Measurements from ENCODE around the gene MERTK.
"Not testable (repeated sequence)": the region's sequence is repeated elsewhere in the genome, so short reads cannot be mapped to it uniquely, and the experiment has no call there.

The MERTK gene

GRCh38 chr2:112050316-112050715 is 151.9 kb downstream of the MERTK start:
- H3K9me3 Mint-ChIP-seq, result peaks cover 0 to under 1% of the 10 kb centered on the region in 2 donors
- peaks cover 0 to 4% of the 10 kb centered on the region in 2 donors for H3K36me3 Mint-ChIP-seq
- H3K27ac Mint-ChIP-seq, result no peak overlapping the region
- H3K4me1 Mint-ChIP-seq, result peaks cover 0 to 5% of the 10 kb centered on the region in 2 donors
- H3K4me3 Mint-ChIP-seq, result no peak overlapping the region
- DNase-seq, result no peak
- peaks cover 7 to 12% of the 10 kb centered on the region in 2 donors for H3K27me3 Mint-ChIP-seq
- ATAC-seq (replicated peaks), result no peak

- no peaks in the 10 kb centered on the region for H3K9me3 Mint-ChIP-seq
- peaks cover 17 to 29% of the 10 kb centered on the region in 2 donors for H3K4me1 Mint-ChIP-seq
- peaks cover 10 to 16% of the 10 kb centered on the region in 2 donors for H3K36me3 Mint-ChIP-seq
- peak overlapping the region; percentile 96 for H3K27ac Mint-ChIP-seq
- ATAC-seq (replicated peaks) (peak; percentile 68 to 73), DNase-seq (peak; percentile 91)
- no peaks in the 10 kb centered on the region for H3K27me3 Mint-ChIP-seq
- peak overlapping the region; percentile 90 to 91 for H3K4me3 Mint-ChIP-seq
These were observed 155.8 kb downstream of the MERTK start for GRCh38 chr2:112053917-112054846.

GRCh38 chr2:112054847-112055729 is 156.7 kb downstream of the MERTK start, which contains the start of gene TMEM87B:
Gene TMEM87B (plus strand): TSS chr2:112055269. CDS start chr2:112055592, 323 bp downstream.
- Mint-ChIP-seq H3K27me3 (no peaks in the 10 kb centered on the region), H3K4me3 (peak within 1 kb of the TSS; percentile 90 to 91), H3K9me3 (no peaks in the 10 kb centered on the region), H3K4me1 (peaks cover 17 to 31% of the 10 kb centered on the region in 2 donors), H3K36me3 (peaks cover 15 to 22% of the 10 kb centered on the region in 2 donors), H3K27ac (peak within 1 kb of the TSS; percentile 96)
- ATAC-seq (replicated peaks), result peak; percentile 75 to 76
- DNase-seq, result peak; percentile 93

GRCh38 chr2:112055730-112056625 is 157.6 kb downstream of the MERTK start:
- peaks cover 15 to 22% of the 10 kb centered on the region in 2 donors for H3K36me3 Mint-ChIP-seq
- no peaks in the 10 kb centered on the region for H3K9me3 Mint-ChIP-seq
- peaks cover 17 to 31% of the 10 kb centered on the region in 2 donors for H3K4me1 Mint-ChIP-seq
- H3K4me3 Mint-ChIP-seq, result peak overlapping the region; percentile 88 to 90
- H3K27me3 Mint-ChIP-seq, result no peaks in the 10 kb centered on the region
- DNase-seq, result no peak
- H3K27ac Mint-ChIP-seq, result peak overlapping the region; percentile 95
- ATAC-seq (replicated peaks), result no peak

GRCh38 chr2:112056626-112056987 is 158.2 kb downstream of the MERTK start:
- no peak overlapping the region for H3K27ac Mint-ChIP-seq
- H3K4me3 Mint-ChIP-seq, result peak overlapping the region; percentile 88 to 90
- H3K9me3 Mint-ChIP-seq, result no peaks in the 10 kb centered on the region
- H3K36me3 Mint-ChIP-seq, result peaks cover 19 to 27% of the 10 kb centered on the region in 2 donors
- no peaks in the 10 kb centered on the region for H3K27me3 Mint-ChIP-seq
- peaks cover 18 to 36% of the 10 kb centered on the region in 2 donors for H3K4me1 Mint-ChIP-seq
- no peak for DNase-seq
- no peak for ATAC-seq (replicated peaks)

GRCh38 chr2:112059671-112060070 is 161.3 kb downstream of the MERTK start:
- Mint-ChIP-seq H3K27me3 (no peaks in the 10 kb centered on the region), H3K4me3 (no peak overlapping the region), H3K36me3 (peaks cover 46 to 56% of the 10 kb centered on the region in 2 donors), H3K9me3 (peaks cover 9 to 10% of the 10 kb centered on the region in 2 donors), H3K27ac (no peak overlapping the region), H3K4me1 (peaks cover 29 to 58% of the 10 kb centered on the region in 2 donors)
- ATAC-seq (replicated peaks) (no peak), DNase-seq (no peak)

GRCh38 chr2:112061299-112061698 is 162.9 kb downstream of the MERTK start:
- H3K36me3 Mint-ChIP-seq, result peaks cover 51 to 62% of the 10 kb centered on the region in 2 donors
- no peak overlapping the region for H3K27ac Mint-ChIP-seq
- H3K4me3 Mint-ChIP-seq, result no peak overlapping the region
- H3K4me1 Mint-ChIP-seq, result peaks cover 33 to 62% of the 10 kb centered on the region in 2 donors
- H3K27me3 Mint-ChIP-seq, result no peaks in the 10 kb centered on the region
- no peak for DNase-seq
- H3K9me3 Mint-ChIP-seq, result peaks cover 10 to 11% of the 10 kb centered on the region in 2 donors
- no peak for ATAC-seq (replicated peaks)

GRCh38 chr2:112061840-112062239 is 163.4 kb downstream of the MERTK start:
- Mint-ChIP-seq H3K4me1 (peaks cover 34 to 59% of the 10 kb centered on the region in 2 donors), H3K4me3 (no peak overlapping the region), H3K36me3 (peaks cover 53 to 65% of the 10 kb centered on the region in 2 donors), H3K9me3 (peaks cover 10 to 11% of the 10 kb centered on the region in 2 donors), H3K27me3 (no peaks in the 10 kb centered on the region), H3K27ac (peak overlapping the region; percentile 14)
- no peak for ATAC-seq (replicated peaks)
- DNase-seq, result no peak

- ATAC-seq (replicated peaks) (peak; percentile 88 to 90), DNase-seq (peak; percentile 18)
- H3K4me3 Mint-ChIP-seq, result peak overlapping the region in 1 of 2 donors; percentile 10
- H3K36me3 Mint-ChIP-seq, result peaks cover 61 to 70% of the 10 kb centered on the region in 2 donors
- H3K9me3 Mint-ChIP-seq, result peaks cover 10 to 11% of the 10 kb centered on the region in 2 donors
- H3K27me3 Mint-ChIP-seq, result no peaks in the 10 kb centered on the region
- H3K27ac Mint-ChIP-seq, result peak overlapping the region; percentile 90
- H3K4me1 Mint-ChIP-seq, result peaks cover 33 to 52% of the 10 kb centered on the region in 2 donors
These were observed 164.5 kb downstream of the MERTK start for GRCh38 chr2:112062894-112063293.

GRCh38 chr2:112065486-112065885 is 167.1 kb downstream of the MERTK start:
- H3K36me3 Mint-ChIP-seq, result peaks cover 68 to 74% of the 10 kb centered on the region in 2 donors

GRCh38 chr2:112065966-112066365 is 167.6 kb downstream of the MERTK start:
- DNase-seq (no peak), ATAC-seq (replicated peaks) (no peak)
- no peaks in the 10 kb centered on the region for H3K27me3 Mint-ChIP-seq
- H3K27ac Mint-ChIP-seq, result no peak overlapping the region
- peaks cover 31 to 44% of the 10 kb centered on the region in 2 donors for H3K4me1 Mint-ChIP-seq
- peaks cover 13 to 16% of the 10 kb centered on the region in 2 donors for H3K9me3 Mint-ChIP-seq
- peaks cover 69 to 77% of the 10 kb centered on the region in 2 donors for H3K36me3 Mint-ChIP-seq
- H3K4me3 Mint-ChIP-seq, result no peak overlapping the region

More at GRCh38 chr2:112065486-112065885, 167.1 kb downstream of the MERTK start:
- no peak overlapping the region for H3K4me3 Mint-ChIP-seq
- H3K9me3 Mint-ChIP-seq, result peaks cover 13 to 16% of the 10 kb centered on the region in 2 donors
- ATAC-seq (replicated peaks) (no peak), DNase-seq (no peak)
- no peaks in the 10 kb centered on the region for H3K27me3 Mint-ChIP-seq
- H3K4me1 Mint-ChIP-seq, result peaks cover 31 to 44% of the 10 kb centered on the region in 2 donors
- H3K27ac Mint-ChIP-seq, result peak overlapping the region; percentile 40

- not testable (repeated sequence) for H3K4me3 Mint-ChIP-seq; H3K27ac Mint-ChIP-seq; DNase-seq; H3K27me3 Mint-ChIP-seq; ATAC-seq (replicated peaks)
- Mint-ChIP-seq H3K9me3 (peaks cover 12 to 15% of the 10 kb centered on the region in 2 donors), H3K4me1 (peaks cover 34 to 49% of the 10 kb centered on the region in 2 donors), H3K36me3 (peaks cover 69 to 80% of the 10 kb centered on the region in 2 donors)
These were observed 171.4 kb downstream of the MERTK start for GRCh38 chr2:112069794-112070193.

GRCh38 chr2:112073875-112074274 is 175.5 kb downstream of the MERTK start:
- no peak overlapping the region for H3K4me3 Mint-ChIP-seq
- peaks cover 34 to 52% of the 10 kb centered on the region in 2 donors for H3K4me1 Mint-ChIP-seq
- no peak overlapping the region for H3K27ac Mint-ChIP-seq
- no peaks in the 10 kb centered on the region for H3K27me3 Mint-ChIP-seq
- ATAC-seq (replicated peaks), result no peak
- DNase-seq, result no peak
- peaks cover 62 to 75% of the 10 kb centered on the region in 2 donors for H3K36me3 Mint-ChIP-seq
- peaks cover 12 to 13% of the 10 kb centered on the region in 2 donors for H3K9me3 Mint-ChIP-seq
